Mucosa of rectum (tissue), 2 donors: Measurements from ENCODE around the gene KCNJ4.
"Not testable (repeated sequence)": the region's sequence is repeated elsewhere in the genome, so short reads cannot be mapped to it uniquely, and the experiment has no call there.

Experiments used
- H3K27ac ChIP-seq, 2 donors: one replicate each; pipeline ENCODE4 v1.7.0; 2013; ENCODE audit warnings: inconsistent platforms in 2 of 2, low read depth in 2 of 2, low read length in 2 of 2
- H3K27me3 ChIP-seq, 2 donors: one replicate each; pipeline ENCODE4 v1.7.0; 2013; ENCODE audit warnings: low read length in 2 of 2; ENCODE audit not compliant: control insufficient read depth in 2 of 2, insufficient read depth in 2 of 2
- H3K36me3 ChIP-seq, 2 donors: one replicate each; pipeline ENCODE4 v1.7.0; 2013; ENCODE audit warnings: low read length in 2 of 2; ENCODE audit not compliant: control insufficient read depth in 2 of 2, insufficient read depth in 2 of 2
- H3K4me1 ChIP-seq, 2 donors: one replicate each; pipeline ENCODE4 v1.7.0; 2013; ENCODE audit warnings: low read length in 2 of 2, mild to moderate bottlenecking in 1 of 2; ENCODE audit not compliant: control insufficient read depth in 2 of 2, insufficient read depth in 2 of 2
- H3K4me3 ChIP-seq, 2 donors: one replicate each; pipeline ENCODE4 v1.7.0; 2013; ENCODE audit warnings: low read length in 2 of 2
- H3K9ac ChIP-seq, 2 donors: one replicate each; pipeline ENCODE4 v1.7.0; 2013; ENCODE audit warnings: low read length in 2 of 2, low read depth in 1 of 2, mild to moderate bottlenecking in 1 of 2
- H3K9me3 ChIP-seq, 2 donors: one replicate each; pipeline ENCODE4 v1.7.0; 2013; ENCODE audit warnings: low read length in 2 of 2; ENCODE audit not compliant: control insufficient read depth in 2 of 2
- donor health status: healthy.
- donor health status: Normal muscosa, but diverticular disease.

Gene KCNJ4

DNA sequence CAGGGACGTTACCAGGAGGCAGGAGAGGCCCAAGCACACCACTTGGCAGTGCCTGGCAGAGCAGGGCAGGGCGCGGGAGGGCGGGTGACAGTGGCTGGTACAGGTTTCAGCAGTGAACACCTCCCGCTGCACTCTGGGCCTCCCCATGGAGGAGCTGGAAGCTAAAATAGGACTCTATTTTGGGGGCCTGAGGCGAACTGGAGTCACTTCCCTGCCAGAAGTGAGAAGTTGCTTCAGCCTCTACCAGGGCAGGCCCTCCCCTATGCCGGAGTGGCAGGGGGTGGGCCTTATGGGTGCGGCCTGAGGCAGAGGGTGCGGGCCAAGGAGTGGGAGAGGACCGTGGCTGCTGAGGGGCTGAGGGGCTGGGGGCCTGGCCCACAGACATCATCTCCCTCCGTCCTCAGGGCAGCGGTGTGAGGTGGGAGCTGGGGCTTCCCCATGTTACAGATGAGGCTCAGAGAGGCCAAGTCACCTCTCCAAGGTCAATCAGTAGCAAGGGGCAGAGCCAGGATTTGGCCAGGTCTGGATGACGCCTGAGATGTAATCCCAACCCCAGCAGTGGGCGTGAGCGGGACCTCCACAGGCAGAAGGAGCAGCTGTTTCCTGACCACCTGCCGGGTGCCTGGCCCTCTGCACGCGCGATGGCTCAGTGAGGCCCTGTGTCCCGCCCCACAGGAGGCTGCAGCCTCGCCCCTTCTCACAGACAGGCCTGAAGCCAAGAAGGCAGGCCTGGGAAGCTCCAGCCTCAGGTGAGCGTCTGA lies 39.3 kb downstream of the KCNJ4 start:
- Histone ChIP-seq H3K9me3 (no peaks in the 10 kb centered on the region), H3K4me1 (peaks cover 7 to 9% of the 10 kb centered on the region in 2 donors), H3K9ac (no peak overlapping the region), H3K4me3 (no peak overlapping the region), H3K27me3 (no peaks in the 10 kb centered on the region), H3K27ac (no peak overlapping the region), H3K36me3 (no peaks in the 10 kb centered on the region)

DNA sequence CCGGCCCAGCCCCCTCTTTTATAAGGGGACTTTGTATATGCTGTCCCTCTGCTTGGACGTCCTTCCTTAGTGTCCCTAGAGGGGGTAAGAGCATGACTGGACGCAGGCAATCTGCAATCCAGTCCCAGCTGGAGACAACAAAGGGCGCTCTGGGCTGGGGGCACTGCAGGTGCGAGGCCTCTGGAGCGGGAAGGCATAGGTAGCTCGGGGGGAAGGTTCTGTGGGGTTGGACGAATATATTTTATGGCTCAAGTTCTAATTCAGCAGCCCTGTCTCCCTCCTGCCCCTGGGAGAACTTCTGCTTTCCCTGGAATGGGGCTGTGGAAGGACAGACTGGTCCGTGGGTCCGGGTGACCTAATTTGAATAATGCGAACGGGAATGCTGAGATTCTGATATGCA lies 40.0 kb downstream of the KCNJ4 start:
- Histone ChIP-seq H3K9me3 (no peaks in the 10 kb centered on the region), H3K4me3 (no peak overlapping the region), H3K36me3 (no peaks in the 10 kb centered on the region), H3K9ac (no peak overlapping the region), H3K27me3 (no peaks in the 10 kb centered on the region), H3K27ac (no peak overlapping the region), H3K4me1 (peaks cover 7 to 9% of the 10 kb centered on the region in 2 donors)

DNA sequence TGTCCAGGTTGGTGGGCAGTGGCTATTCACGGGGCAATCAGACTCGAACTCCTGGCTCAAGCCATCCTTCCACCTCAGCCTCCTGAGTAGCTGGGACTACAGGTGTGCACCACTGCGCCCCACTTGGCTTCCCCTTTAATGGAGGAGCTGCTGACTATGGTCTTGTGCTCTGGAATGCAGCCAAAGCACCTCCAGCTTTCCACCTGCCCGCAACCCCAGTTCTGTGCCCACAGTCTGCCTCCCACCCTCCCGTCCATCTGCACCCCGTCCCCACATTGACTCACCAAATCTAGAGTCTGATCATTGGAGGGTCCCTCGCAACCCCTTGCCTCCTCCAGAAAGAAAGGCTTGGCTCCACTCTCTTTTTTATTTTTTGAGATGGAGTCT lies 41.0 kb downstream of the KCNJ4 start:
- Histone ChIP-seq H3K4me1 (peaks cover 7 to 9% of the 10 kb centered on the region in 2 donors), H3K9ac (no peak overlapping the region), H3K4me3 (no peak overlapping the region), H3K9me3 (no peaks in the 10 kb centered on the region), H3K27ac (no peak overlapping the region), H3K36me3 (no peaks in the 10 kb centered on the region), H3K27me3 (no peaks in the 10 kb centered on the region)

DNA sequence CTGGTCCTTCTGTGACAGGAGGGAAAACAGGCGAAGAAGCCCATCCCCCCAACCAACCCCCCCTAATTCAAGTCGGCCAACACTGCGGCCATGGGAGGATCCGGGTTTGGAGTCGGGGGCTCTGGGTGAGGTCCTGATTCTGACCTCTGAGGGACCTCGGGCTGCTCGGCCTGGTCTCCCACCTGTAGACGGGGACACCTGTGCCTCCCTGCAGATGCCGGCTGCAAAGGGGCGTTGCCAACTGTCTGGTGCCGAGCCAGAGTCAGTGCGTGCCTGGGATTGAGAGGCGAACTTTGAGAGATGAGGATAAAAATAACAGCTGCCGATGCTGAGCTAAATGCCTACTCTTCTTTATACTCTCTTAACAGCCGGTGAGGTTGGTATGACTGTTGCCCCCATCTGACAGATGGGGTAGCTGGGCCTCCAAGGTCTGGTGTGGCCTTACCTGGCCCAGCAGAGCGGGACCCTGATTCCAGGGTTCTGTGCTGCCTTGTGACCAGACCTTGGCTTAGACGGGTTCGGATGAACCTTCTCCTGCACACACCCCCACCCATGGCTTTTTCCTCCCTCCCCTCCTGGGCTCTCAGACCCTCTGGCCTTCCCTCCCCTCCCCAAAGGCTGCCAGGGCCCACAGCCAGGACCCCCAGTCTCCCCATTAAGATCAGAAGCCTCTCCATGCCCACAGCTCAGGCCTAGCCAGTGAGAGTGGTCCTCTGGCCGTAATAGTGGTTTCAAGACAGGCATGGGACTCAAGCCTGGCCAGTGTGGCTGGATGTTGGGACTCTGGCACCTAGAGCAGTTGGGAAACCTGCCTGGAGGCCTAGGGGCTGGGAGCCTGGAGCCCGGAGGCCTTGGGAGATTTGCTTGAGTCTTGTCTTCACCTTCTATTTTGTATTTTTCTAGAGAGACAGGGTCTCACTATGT lies 41.7 kb downstream of the KCNJ4 start:
- Histone ChIP-seq H3K36me3 (no peaks in the 10 kb centered on the region), H3K27me3 (no peaks in the 10 kb centered on the region), H3K9ac (no peak overlapping the region), H3K27ac (no peak overlapping the region), H3K9me3 (no peaks in the 10 kb centered on the region), H3K4me3 (peak overlapping the region; percentile 44), H3K4me1 (peaks cover 7 to 9% of the 10 kb centered on the region in 2 donors)

DNA sequence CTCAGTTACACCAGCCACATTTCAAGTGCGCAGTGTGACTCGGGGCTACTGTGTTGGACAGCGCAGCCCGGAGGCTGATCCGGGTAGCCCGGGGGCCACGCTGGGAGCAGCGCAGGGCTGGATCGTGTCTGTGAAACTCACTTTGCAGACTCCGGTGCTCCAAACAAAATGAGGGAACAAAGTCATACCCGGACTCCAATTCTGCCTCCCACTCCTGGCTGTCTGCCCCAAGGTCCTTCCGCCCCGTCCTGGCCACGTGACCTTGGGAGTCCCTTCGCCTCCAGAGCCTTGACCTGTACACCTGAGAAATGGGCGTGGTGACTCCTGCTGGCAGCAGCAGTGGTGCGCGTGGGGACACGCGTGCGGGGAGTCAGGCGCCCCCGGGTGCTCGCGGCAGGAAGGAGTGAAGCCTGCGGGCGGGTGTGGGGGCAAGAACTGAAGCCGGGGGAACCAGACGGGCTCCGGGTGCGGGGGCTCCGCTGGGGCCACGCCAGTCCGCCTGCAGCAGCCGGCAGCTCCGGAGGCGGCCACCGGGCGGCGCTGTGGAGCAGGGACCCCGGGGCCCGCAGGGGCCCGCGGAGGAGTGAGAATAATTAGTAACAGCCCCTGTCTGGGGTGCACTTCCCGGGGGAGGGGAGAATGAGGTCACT lies 42.4 kb downstream of the KCNJ4 start:
- Histone ChIP-seq H3K36me3 (no peaks in the 10 kb centered on the region), H3K9me3 (no peaks in the 10 kb centered on the region), H3K4me1 (peaks cover 7 to 9% of the 10 kb centered on the region in 2 donors), H3K27me3 (no peaks in the 10 kb centered on the region), H3K9ac (peak overlapping the region in 1 of 2 donors; percentile 7), H3K4me3 (peak overlapping the region; percentile 44), H3K27ac (no peak overlapping the region)

DNA sequence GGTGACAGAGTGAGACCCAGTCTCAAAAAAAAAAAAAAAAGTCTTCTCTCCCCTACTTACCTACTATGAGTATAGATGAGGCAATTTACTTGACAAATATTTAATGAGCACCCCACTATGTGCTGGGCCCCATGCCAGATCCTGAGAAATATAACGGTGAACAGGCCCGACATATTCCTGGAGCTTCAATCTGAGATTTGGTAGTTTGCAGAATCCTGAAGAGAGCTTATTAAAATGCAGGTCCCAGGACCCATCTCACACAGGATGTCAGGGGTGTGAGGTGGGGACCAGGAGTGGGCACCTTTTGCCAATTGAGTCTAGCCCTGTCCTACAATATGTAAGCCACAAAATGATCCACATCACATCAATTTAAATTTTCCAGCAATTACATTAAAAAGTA lies 44.0 kb downstream of the KCNJ4 start:
- Histone ChIP-seq H3K27ac (no peak overlapping the region), H3K9me3 (no peaks in the 10 kb centered on the region), H3K9ac (no peak overlapping the region), H3K4me1 (peaks cover 7 to 9% of the 10 kb centered on the region in 2 donors), H3K27me3 (no peaks in the 10 kb centered on the region), H3K36me3 (no peaks in the 10 kb centered on the region), H3K4me3 (no peak overlapping the region)

DNA sequence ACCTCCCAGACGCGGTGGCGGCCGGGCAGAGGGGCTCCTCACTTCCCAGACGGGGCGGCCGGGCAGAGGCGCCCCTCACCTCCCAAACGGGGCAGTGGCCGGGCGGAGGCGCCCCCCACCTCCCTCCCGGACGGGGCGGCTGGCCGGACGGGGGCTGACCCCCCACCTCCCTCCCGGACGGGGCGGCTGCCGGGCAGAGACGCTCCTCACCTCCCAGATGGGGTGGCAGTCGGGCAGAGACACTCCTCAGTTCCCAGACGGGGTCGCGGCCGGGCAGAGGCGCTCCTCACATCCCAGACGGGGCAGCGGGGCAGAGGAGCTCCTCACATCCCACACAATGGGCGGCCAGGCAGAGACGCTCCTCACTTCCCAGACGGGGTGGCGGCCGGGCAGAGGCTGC lies 45.1 kb downstream of the KCNJ4 start:
- H3K9ac ChIP-seq, H3K4me1 ChIP-seq, H3K9me3 ChIP-seq, H3K36me3 ChIP-seq, H3K27me3 ChIP-seq, H3K27ac ChIP-seq, H3K4me3 ChIP-seq: not testable (repeated sequence)

DNA sequence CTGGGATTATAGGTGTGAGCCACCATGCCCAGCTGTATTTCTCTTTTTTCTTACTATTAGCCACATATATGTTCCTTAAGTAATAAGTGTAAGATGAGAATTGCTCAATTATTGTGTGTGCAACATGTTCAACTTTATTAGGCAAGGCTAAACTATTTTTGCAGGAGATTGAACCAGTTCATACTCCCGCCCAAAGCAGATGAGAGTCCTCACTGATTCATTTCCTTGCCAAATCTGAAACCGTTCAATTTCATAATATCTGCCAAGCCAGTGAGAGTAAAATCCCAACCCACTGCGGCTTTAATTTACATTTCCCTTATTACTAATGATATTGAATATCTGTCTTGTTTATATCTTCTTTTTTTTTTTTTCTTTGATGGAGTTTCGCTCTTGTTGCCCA lies 48.4 kb downstream of the KCNJ4 start:
- H3K9ac ChIP-seq, result no peak overlapping the region
- no peak overlapping the region for H3K27ac ChIP-seq
- no peaks in the 10 kb centered on the region for H3K9me3 ChIP-seq
- no peaks in the 10 kb centered on the region for H3K4me1 ChIP-seq
- H3K36me3 ChIP-seq, result no peaks in the 10 kb centered on the region
- H3K4me3 ChIP-seq, result no peak overlapping the region
- no peaks in the 10 kb centered on the region for H3K27me3 ChIP-seq

DNA sequence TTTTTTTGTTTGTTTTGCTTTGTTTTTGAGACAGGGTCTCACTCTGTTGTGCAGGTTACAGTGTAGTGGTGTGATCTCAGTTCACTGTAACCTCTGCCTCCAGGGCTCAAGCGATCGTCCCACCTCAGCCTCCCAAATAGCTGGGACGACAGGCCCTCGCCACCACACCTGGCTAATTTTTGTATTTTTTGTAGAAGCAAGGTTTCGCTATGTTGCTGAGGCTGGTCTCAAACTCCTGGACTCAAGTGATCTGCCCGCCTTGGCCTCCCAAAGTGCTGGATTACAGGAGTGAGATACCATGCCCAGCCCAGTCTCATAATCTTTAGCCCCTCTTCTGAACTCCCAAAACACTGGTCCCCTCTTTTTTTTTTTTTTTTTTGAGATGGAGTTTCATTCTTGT lies 50.6 kb downstream of the KCNJ4 start:
- peaks cover 2 to 3% of the 10 kb centered on the region in 2 donors for H3K4me1 ChIP-seq
- H3K4me3 ChIP-seq, result no peak overlapping the region
- H3K9ac ChIP-seq, result no peak overlapping the region
- no peaks in the 10 kb centered on the region for H3K9me3 ChIP-seq
- no peaks in the 10 kb centered on the region for H3K36me3 ChIP-seq
- no peak overlapping the region for H3K27ac ChIP-seq
- H3K27me3 ChIP-seq, result no peaks in the 10 kb centered on the region

DNA sequence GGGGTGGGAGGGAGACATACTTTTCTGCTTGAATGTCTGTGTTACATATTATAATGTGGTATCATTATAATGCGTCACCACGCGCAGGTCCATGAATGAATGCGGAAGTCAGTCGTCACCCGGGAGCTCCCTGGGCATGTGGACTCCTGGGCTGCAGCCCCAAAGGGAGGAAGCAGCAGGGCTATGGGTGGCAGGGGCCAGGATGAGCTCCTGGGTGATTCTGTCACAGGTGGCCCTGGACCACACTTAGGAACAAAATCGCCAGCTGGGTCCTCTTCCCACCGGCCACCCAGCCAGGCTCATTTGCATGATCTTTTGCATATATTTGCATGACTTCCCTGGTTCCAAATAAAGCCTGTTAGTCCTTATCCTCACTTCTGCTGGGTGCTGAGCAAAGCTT lies 51.2 kb downstream of the KCNJ4 start:
- Histone ChIP-seq H3K9me3 (no peaks in the 10 kb centered on the region), H3K27me3 (no peaks in the 10 kb centered on the region), H3K27ac (no peak overlapping the region), H3K9ac (no peak overlapping the region), H3K4me3 (no peak overlapping the region), H3K36me3 (no peaks in the 10 kb centered on the region), H3K4me1 (peaks cover 2 to 3% of the 10 kb centered on the region in 2 donors)
